ENCODE results near the gene QPRT.

GRCh38 chr16:29714972-29715371 lies 36.0 kb downstream of the QPRT start:
- TF ChIP-seq CTCF (IDR thresholded peaks at IDR 0.05; ENCODE audit: low read depth, low read length) (no peak), EZH2phosphoT487 (IDR thresholded peaks at IDR 0.05; ENCODE audit: low read depth) (no peak)
